ENCODE measurements around the gene UTS2B. TPM values are rescaled to one million over a fixed set of nuclear protein-coding genes. Genes with fewer than 3 reads are reported as not detected.

Gene UTS2B
- total RNA-seq, 2 donors from 2014 or later, result not detected

- DNase-seq (peak; percentile 90 to 96), ATAC-seq (peak; percentile 94)
- intact Hi-C loops (cut with DNase I, micrococcal nuclease), result no loop called here
Observed at GRCh38 chr3:191328962-191329653, 1.2 kb downstream of the UTS2B start, which contains the start of gene CCDC50. TSS of gene CCDC50 (plus strand) at chr3:191329394. CDS start at chr3:191329675, 281 bp downstream.

GRCh38 chr3:191328383-191328961 lies 1.9 kb downstream of the UTS2B start:
- intact Hi-C loops (cut with DNase I, micrococcal nuclease), result no loop called here
- DNase-seq, result no peak
- ATAC-seq, result no peak

- intact Hi-C loops (cut with DNase I, micrococcal nuclease), result no loop called here
- no peak for ATAC-seq
Observed at GRCh38 chr3:191327526-191327925, 2.8 kb downstream of the UTS2B start.

GRCh38 chr3:191324936-191325335 lies 5.4 kb downstream of the UTS2B start:
- ATAC-seq (no peak), DNase-seq (no peak)
- intact Hi-C loops (cut with DNase I, micrococcal nuclease), result no loop called here

More at GRCh38 chr3:191327526-191327925, 2.8 kb downstream of the UTS2B start:
- no peak for DNase-seq

GRCh38 chr3:191321019-191321767 lies 9.1 kb downstream of the UTS2B start:
- no peak for ATAC-seq
- DNase-seq, result no peak
- intact Hi-C loops (cut with DNase I, micrococcal nuclease), result no loop called here

GRCh38 chr3:191320316-191320715 lies 10.0 kb downstream of the UTS2B start:
- DNase-seq (no peak), ATAC-seq (no peak)
- intact Hi-C loops (cut with DNase I, micrococcal nuclease), result no loop called here

GRCh38 chr3:191316876-191317603 lies 13.3 kb downstream of the UTS2B start:
- DNase-seq, result no peak
- no peak for ATAC-seq
- intact Hi-C loops (cut with DNase I, micrococcal nuclease), result no loop called here

GRCh38 chr3:191314109-191314728 lies 16.1 kb downstream of the UTS2B start:
- DNase-seq (no peak), ATAC-seq (no peak)
- intact Hi-C loops (cut with DNase I, micrococcal nuclease), result no loop called here

- intact Hi-C loops (cut with DNase I, micrococcal nuclease), result no loop called here
- DNase-seq, result no peak
- ATAC-seq, result no peak
Observed at GRCh38 chr3:191313296-191313695, 17.0 kb downstream of the UTS2B start.

GRCh38 chr3:191307341-191307740 lies 23.0 kb downstream of the UTS2B start:
- intact Hi-C loops (cut with DNase I, micrococcal nuclease), result no loop called here
- DNase-seq (no peak), ATAC-seq (no peak)

- ATAC-seq (no peak), DNase-seq (no peak)
- intact Hi-C loops (cut with DNase I, micrococcal nuclease), result no loop called here
Observed at GRCh38 chr3:191306428-191306827, 23.9 kb downstream of the UTS2B start.

- DNase-seq, result no peak
Observed at GRCh38 chr3:191303596-191303995, 26.7 kb downstream of the UTS2B start.

GRCh38 chr3:191302451-191302850 lies 27.9 kb downstream of the UTS2B start:
- DNase-seq (no peak), ATAC-seq (peak; percentile 91)
- intact Hi-C loops (cut with DNase I, micrococcal nuclease), result no loop called here

More at GRCh38 chr3:191303596-191303995, 26.7 kb downstream of the UTS2B start:
- intact Hi-C loops (cut with DNase I, micrococcal nuclease), result no loop called here
- ATAC-seq, result no peak

- DNase-seq (no peak), ATAC-seq (no peak)
- intact Hi-C loops (cut with DNase I, micrococcal nuclease), result no loop called here
Observed at GRCh38 chr3:191301782-191302411, 28.4 kb downstream of the UTS2B start.

GRCh38 chr3:191301017-191301416 lies 29.3 kb downstream of the UTS2B start:
- intact Hi-C loops (cut with DNase I, micrococcal nuclease), result no loop called here
- no peak for DNase-seq
- no peak for ATAC-seq

- no peak for ATAC-seq
- intact Hi-C loops (cut with DNase I, micrococcal nuclease), result no loop called here
- no peak for DNase-seq
Observed at GRCh38 chr3:191300422-191300821, 29.9 kb downstream of the UTS2B start.

- ATAC-seq, result no peak
- DNase-seq, result no peak
- intact Hi-C loops (cut with DNase I, micrococcal nuclease), result no loop called here
Observed at GRCh38 chr3:191298846-191299245, 31.5 kb downstream of the UTS2B start.

GRCh38 chr3:191296041-191296541 lies 34.2 kb downstream of the UTS2B start:
- ATAC-seq (peak; percentile 34), DNase-seq (no peak)
- intact Hi-C loops (cut with DNase I, micrococcal nuclease), result no loop called here
